GM19397 (cell line): ENCODE measurements around the gene MXRA7.

Experiments used
- ATAC-seq: cut with Tn5 transposase; IDR thresholded peaks from one replicate; pipeline ENCODE4 v1.9.1; 2021; ENCODE audit warnings: mild to moderate bottlenecking, moderate library complexity; ENCODE audit not compliant: unreplicated experiment

The MXRA7 gene

DNA sequence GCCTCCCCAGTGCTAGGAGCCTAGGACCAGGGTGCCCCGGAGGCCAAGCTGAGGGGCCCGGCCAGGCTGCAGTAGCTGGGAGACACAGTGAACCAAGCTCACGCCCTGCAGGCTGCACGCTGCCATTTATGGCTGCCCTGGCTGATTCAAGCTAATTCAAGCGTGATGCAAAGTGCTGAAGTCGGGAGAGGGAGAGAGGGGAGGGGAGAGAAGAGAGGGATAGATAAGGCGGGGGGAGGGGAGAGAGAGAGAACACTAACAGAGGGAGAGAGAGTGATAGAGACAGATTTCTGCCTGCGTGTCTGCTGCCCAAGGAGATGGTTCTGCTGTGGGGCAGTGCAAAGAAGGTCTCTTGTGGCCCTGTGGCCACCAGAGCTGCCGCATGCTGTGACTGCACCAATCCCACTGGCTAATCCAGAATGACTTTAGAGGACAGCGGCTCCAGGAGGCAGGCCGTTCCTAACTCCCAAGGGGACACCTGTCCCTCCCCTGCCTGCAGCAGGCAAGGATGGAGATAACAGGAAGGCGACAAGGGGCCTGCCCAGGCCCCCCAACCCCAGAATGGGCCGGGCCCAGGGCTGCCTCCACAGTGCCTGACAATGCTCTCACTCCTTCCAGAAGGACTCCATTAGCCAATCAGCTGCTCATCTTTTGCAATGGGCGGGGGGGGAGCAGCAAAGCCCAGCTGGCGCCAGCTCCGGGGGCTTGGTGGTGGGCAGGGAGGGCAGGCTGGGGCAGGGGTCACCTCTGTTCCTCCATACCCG lies 12.9 kb downstream of the MXRA7 start:
- no peak for ATAC-seq

- ATAC-seq, result no peak
Measured at GRCh38 chr17:76696763-76697701, 13.7 kb downstream of the MXRA7 start.

DNA sequence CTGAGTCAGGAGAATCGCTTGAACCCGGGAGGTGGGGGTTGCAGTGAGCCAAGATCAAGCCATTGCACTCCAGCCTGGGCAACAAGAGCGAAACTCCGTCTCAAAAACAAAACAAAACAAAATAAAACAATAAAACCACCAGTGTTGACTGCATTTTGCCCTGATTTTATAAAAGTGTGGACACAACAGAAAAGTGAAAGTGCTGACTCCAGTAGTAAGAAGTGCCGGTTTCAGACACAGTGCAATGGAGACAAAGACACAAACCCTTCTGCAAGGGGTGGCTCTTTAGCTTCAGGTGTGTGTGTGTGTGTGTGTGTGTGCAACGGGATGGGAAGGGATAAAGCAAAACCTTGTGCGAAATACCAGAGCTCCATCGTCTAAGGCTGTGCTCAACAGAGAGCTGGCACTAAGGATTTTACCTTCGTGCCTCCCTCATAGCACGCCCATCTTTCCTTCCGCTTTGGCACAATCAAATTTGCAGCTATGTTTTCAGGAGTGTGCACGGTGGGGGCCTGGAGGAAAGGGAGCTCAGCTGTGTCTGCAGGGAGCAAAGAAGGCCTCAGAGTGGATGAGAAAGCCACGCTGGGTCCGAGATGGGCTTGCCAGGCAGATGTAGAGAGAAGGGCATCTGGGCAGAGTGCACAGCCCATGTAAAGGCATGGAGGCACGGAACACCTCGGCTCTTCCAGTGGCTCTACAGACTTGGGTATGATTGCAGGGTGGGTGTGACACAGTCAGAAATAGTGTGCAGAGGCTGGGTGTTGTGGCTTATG lies 15.5 kb downstream of the MXRA7 start:
- ATAC-seq, result no peak

DNA sequence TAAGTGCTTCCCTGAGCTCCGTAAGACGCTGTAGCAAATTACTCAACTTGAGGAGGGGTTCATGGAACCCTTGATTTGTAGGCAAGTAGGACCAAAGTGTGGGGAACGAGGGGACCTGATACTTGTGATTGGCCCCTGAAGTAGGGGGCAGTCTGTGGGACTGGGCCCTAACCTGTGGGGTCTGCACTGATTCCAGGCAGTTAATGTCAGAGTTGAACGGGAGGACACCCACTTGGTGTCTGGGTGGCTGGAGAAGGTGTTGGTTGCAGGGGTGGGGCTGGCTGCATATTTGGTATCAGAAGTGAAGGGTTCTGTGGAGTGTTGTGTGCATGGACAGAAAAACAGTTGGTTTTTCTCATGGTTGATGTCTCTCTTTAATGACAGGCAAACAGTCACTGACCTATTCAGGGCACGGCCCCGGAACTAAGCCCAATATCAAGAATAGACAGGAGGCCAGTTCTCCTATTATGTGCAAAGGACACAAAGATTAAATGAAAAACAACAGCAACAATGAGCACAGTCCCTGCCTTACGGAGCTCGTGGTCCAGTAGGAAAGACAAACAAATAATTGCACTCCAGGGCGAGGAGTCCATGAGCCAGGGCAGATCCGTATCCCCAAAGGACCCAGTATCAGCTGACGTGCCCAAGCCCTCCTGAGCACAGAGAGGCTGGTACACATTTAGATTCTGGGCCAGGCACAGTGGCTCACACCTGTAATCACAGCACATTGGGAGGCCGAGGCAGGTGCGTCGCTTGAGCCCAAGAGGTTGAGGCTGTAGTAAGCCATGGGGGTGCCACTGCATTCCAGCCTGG lies 19.2 kb downstream of the MXRA7 start:
- no peak for ATAC-seq

DNA sequence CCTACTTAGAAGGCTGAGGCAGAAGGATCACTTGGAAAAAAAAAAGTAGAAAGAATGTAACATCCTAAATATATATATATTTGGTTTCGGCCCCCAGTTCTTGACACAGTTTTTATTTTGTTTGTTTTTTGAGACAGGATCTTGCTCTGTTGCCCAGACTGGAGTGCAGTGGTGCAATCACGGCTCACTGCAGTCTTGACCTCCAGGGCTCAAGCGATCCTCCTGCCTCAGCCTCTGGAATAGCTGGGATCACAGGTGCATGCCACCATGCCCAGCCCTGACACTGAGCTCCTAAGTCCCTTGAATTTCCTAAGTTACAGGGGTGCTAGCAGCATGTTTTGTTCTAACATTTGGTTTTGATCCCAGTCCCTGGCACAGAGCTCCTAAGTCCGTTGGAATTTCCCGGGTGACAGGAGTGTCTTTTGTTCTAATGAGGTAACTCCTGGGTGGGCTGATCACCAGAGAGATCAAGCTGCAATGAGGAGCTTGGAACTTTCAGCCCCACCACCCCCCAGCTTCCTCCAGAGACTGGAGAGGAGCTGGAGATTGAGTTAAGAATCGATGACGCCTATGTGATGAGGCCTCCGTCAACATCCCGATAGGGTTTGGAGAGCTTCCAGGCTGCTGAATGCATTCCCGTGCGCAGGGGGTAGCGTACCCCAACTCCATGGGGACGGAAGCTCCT lies 20.0 kb downstream of the MXRA7 start:
- ATAC-seq, result no peak

- ATAC-seq, result no peak
Measured at GRCh38 chr17:76689859-76690258, 20.9 kb downstream of the MXRA7 start.

DNA sequence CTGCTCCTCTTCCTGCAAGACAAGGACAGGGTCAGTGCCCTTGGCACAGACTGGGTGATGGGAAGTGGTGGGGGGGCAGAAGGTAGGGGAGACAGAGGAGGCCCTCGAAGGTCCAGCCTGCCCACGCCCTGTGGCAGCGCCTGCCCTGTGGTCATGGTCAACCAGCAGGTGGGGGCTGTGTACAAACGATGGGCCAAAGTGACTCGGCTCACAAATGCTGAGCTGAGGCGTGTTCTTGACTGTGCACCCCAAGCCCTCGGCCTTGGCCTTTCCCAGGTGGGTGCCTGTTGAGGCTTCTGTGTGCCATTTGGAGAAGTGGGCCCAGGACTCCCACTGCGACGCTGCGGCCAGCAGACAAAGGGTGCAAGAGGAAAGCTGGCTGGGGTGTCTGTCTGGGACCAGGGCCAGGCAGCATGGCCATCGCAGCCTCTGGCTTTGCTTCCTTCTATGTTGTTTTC lies 22.6 kb downstream of the MXRA7 start:
- no peak for ATAC-seq

- ATAC-seq, result no peak
Measured at GRCh38 chr17:76687298-76688164, 23.2 kb downstream of the MXRA7 start.

GRCh38 chr17:76686538-76687297 lies 24.0 kb downstream of the MXRA7 start:
- ATAC-seq, result no peak

GRCh38 chr17:76685846-76686245 lies 24.9 kb downstream of the MXRA7 start:
- no peak for ATAC-seq

DNA sequence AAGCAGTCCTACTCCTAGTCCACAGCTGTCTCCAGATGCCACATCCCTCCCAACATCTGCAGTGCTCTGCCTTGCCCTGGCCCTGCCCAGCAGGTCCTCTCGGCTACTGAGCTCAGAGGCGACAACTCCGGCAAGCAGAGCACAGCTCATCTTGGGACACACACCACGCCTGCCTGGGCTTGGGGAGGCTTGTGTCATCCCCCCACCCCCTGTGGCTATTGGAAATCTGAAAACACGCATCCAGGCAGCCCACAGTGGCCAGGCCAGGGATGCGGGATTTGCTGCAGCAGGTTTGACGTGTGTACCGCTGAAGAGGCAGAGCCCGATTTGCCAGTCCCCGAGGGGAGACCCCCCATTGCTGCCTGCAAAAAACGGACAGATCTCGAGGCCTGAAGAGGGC lies 25.4 kb downstream of the MXRA7 start:
- ATAC-seq, result no peak

DNA sequence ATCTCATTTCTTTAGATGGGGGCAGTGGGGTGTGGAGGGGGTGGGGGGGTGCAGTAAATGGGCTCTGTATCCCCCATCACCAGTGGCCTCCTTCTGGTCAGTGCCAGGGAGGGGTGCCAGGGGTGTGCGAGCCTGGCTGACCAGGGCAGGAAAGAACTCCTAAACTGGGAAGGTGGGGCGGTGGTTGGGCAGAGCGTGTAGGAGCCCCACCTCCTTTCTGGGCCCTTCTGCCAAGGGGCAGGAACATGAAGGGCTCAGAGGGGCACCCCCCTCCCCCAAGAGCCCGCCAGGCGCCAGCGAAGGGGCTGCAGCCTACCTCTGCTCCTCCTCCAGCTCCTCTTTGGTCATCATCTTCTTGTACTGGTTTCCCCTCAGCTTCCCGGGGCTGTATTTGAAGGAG lies 26.0 kb downstream of the MXRA7 start:
- ATAC-seq, result no peak

- ATAC-seq, result no peak
Measured at GRCh38 chr17:76683921-76684745, 26.6 kb downstream of the MXRA7 start.

GRCh38 chr17:76683011-76683755 lies 27.6 kb downstream of the MXRA7 start:
- no peak for ATAC-seq

GRCh38 chr17:76682296-76682695 lies 28.5 kb downstream of the MXRA7 start:
- ATAC-seq, result no peak
